ENCODE results near the gene CALY. TPM values are rescaled to one million over a fixed set of nuclear protein-coding genes. Genes with fewer than 3 reads are reported as not detected.
"Not testable (repeated sequence)": the region's sequence is repeated elsewhere in the genome, so short reads cannot be mapped to it uniquely, and the experiment has no call there.

CALY gene
- total RNA-seq, 1 donor = not detected

GRCh38 chr10:133378251-133379096 is 41.8 kb upstream of the CALY start:
- Histone ChIP-seq H3K36me3 (ENCODE audit: insufficient read depth, low read length) (no peaks in the 10 kb centered on the region), H4K20me1 (ENCODE audit: insufficient read depth, low read length) (no peaks in the 10 kb centered on the region), H3K4me1 (ENCODE audit: insufficient read depth, low read length) (peaks cover 5% of the 10 kb centered on the region), H3K9me3 (ENCODE audit: low read depth, low read length) (no peaks in the 10 kb centered on the region), H3K79me2 (ENCODE audit: insufficient read depth, low read length) (no peaks in the 10 kb centered on the region), H3K27me3 (ENCODE audit: insufficient read depth, low read length) (no peaks in the 10 kb centered on the region), H2AFZ (ENCODE audit: low read length) (peak overlapping the region; percentile 95), H3K4me3 (ENCODE audit: insufficient read depth, low read length) (peak overlapping the region; percentile 82), H3K4me2 (ENCODE audit: insufficient read depth, low read length) (peak overlapping the region; percentile 96), H3K27ac (ENCODE audit: low read depth, low read length) (no peak overlapping the region)
- peak; percentile 97 for DNase-seq (ENCODE audit: insufficient read length, low spot score, missing footprints)
- TF ChIP-seq CTCF (IDR thresholded peaks at IDR 0.05; ENCODE audit: extremely low read depth, low read depth, low read length) = no peak

DNA sequence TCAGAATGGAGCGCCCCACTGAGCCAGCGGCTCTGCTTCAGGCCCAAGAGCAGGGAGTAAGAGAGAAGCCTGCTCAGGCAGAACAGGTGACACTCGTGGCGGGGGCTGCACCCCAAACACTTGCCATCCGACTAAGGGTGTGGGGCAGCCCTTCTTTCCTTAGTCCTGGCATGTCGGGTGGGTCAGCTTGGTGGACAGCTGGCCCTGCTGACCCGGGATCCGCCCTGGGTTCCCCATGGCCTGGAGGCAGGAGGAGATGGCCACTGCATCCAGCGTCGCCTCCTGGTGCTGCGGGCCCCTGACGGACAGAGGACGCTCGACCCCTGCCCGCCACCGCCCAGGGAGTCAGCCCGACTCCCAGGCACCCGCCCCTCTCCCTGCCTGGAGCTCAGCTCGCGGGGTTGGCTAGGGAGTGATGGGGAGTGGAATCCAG is 41.1 kb upstream of the CALY start:
- Histone ChIP-seq H3K36me3 (ENCODE audit: insufficient read depth, low read length) (no peaks in the 10 kb centered on the region), H4K20me1 (ENCODE audit: insufficient read depth, low read length) (no peaks in the 10 kb centered on the region), H3K9me3 (ENCODE audit: low read depth, low read length) (no peaks in the 10 kb centered on the region), H3K4me3 (ENCODE audit: insufficient read depth, low read length) (peak overlapping the region; percentile 82), H2AFZ (ENCODE audit: low read length) (peak overlapping the region; percentile 95), H3K27me3 (ENCODE audit: insufficient read depth, low read length) (no peaks in the 10 kb centered on the region), H3K79me2 (ENCODE audit: insufficient read depth, low read length) (no peaks in the 10 kb centered on the region), H3K4me2 (ENCODE audit: insufficient read depth, low read length) (peak overlapping the region; percentile 96), H3K4me1 (ENCODE audit: insufficient read depth, low read length) (peaks cover 5% of the 10 kb centered on the region), H3K27ac (ENCODE audit: low read depth, low read length) (no peak overlapping the region)
- no peak for DNase-seq (ENCODE audit: insufficient read length, low spot score, missing footprints)
- TF ChIP-seq CTCF (IDR thresholded peaks at IDR 0.05; ENCODE audit: extremely low read depth, low read depth, low read length) = no peak

DNA sequence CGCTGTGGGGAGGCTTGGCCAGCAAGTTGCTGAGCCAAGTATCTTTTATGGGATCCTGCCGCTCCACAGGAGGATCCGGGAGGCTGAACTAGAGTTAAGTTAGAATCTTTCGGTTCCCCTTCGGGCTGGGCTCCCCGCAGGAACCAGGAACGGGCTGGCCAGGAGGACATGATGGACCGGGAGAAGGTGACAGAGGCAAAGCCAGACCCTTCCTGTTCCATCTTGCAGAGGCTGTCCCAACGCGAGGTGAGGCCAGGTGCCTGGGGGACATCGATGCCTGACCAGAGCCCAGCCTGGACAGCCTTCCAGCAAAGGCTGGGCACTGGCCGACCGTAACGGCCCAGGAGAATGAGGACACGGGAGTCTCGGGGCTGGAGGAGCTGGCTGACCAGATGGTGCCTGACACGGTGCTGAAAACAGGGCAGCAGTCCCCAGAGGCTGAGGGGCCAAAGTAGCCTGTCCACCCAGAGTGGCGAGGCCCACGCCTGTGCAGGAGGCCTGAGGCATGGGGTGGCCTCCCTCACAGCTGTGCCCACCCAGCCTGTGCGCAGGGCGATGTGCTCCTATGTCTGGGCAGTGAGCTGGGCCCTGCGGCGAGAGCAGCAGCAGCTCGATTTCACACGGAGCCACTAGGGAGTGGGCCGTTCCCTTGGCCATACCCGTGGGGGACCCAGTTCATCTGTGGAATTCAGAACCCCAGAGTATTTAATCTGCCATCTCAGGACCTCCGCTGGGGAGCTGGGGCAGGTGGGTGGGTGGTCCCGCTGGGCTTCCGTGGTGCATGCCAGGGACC is 40.5 kb upstream of the CALY start:
- H3K4me1 ChIP-seq (ENCODE audit: insufficient read depth, low read length) = peaks cover 5% of the 10 kb centered on the region
- DNase-seq (ENCODE audit: insufficient read length, low spot score, missing footprints) = no peak
- H3K4me2 ChIP-seq (ENCODE audit: insufficient read depth, low read length) = peak overlapping the region; percentile 96
- no peaks in the 10 kb centered on the region for H3K27me3 ChIP-seq (ENCODE audit: insufficient read depth, low read length)
- peaks cover 1% of the 10 kb centered on the region for H3K79me2 ChIP-seq (ENCODE audit: insufficient read depth, low read length)
- no peak overlapping the region for H3K27ac ChIP-seq (ENCODE audit: low read depth, low read length)
- H4K20me1 ChIP-seq (ENCODE audit: insufficient read depth, low read length) = no peaks in the 10 kb centered on the region
- no peak overlapping the region for H3K4me3 ChIP-seq (ENCODE audit: insufficient read depth, low read length)
- no peaks in the 10 kb centered on the region for H3K36me3 ChIP-seq (ENCODE audit: insufficient read depth, low read length)
- no peak for TF ChIP-seq CTCF (IDR thresholded peaks at IDR 0.05; ENCODE audit: extremely low read depth, low read depth, low read length)
- H2AFZ ChIP-seq (ENCODE audit: low read length) = no peak overlapping the region
- no peaks in the 10 kb centered on the region for H3K9me3 ChIP-seq (ENCODE audit: low read depth, low read length)

- H3K27me3 ChIP-seq (ENCODE audit: insufficient read depth, low read length); H4K20me1 ChIP-seq (ENCODE audit: insufficient read depth, low read length); H3K79me2 ChIP-seq (ENCODE audit: insufficient read depth, low read length); H3K36me3 ChIP-seq (ENCODE audit: insufficient read depth, low read length); H3K4me3 ChIP-seq (ENCODE audit: insufficient read depth, low read length); H2AFZ ChIP-seq (ENCODE audit: low read length); H3K9me3 ChIP-seq (ENCODE audit: low read depth, low read length); H3K4me1 ChIP-seq (ENCODE audit: insufficient read depth, low read length); DNase-seq (ENCODE audit: insufficient read length, low spot score, missing footprints); H3K27ac ChIP-seq (ENCODE audit: low read depth, low read length); H3K4me2 ChIP-seq (ENCODE audit: insufficient read depth, low read length): not testable (repeated sequence)
Measured at GRCh38 chr10:133376183-133376582, 39.5 kb upstream of the CALY start.

Measured in osteoblast (primary cell).